Panc1 (cell line): ENCODE data around the gene IFT80. TPM values are rescaled to one million over a fixed set of nuclear protein-coding genes. Genes with fewer than 3 reads are reported as not detected.

ENCODE experiments used
- ATAC-seq: fragments of 200-7000 bp; cut with Tn5 transposase; 2 replicates; pipeline ENCODE4 v1.9.1; 2020; ENCODE audit warnings: mild to moderate bottlenecking, moderate library complexity
- BruUV-seq: library from RNA; stranded (reverse); fragments of 400-500 nt; replicated peaks from 2 replicates; lab custom pipeline; 2021; lab: Mats Ljungman, UMichigan
- CTCF ChIA-PET: fragments of 300-600 bp; sonication (Branson Sonifier 250); formaldehyde crosslinking; loops from one replicate; lab custom pipeline; 2022; ENCODE audit warnings: antibody characterized with exemption; lab: Charles Lee
- POLR2A ChIA-PET: fragments of 300-600 bp; sonication (Branson Sonifier 250); formaldehyde crosslinking; loops from one replicate; lab custom pipeline; 2022; ENCODE audit warnings: antibody characterized with exemption; lab: Charles Lee
- DNase-seq: peaks from one replicate; pipeline ENCODE4 v3.0.0-alpha.2; 2010; ENCODE audit warnings: low read depth, low spot score
- H3K27ac ChIP-seq: 2 replicates; pipeline ENCODE4 v1.5.1; 2011; ENCODE audit warnings: mild to moderate bottlenecking, low read length, inconsistent platforms
- H3K27me3 ChIP-seq: fragments of 200-500 bp; sonication (Bioruptor generic); 2 replicates; pipeline ENCODE4 v1.6.0; 2014; ENCODE audit warnings: low read length, inconsistent platforms; ENCODE audit not compliant: control insufficient read depth, insufficient read depth
- H3K36me3 ChIP-seq: fragments of 200-500 bp; sonication (Bioruptor generic); 2 replicates; pipeline ENCODE4 v1.5.1; 2014; ENCODE audit warnings: inconsistent platforms, mild to moderate bottlenecking, low read length, moderate library complexity; ENCODE audit not compliant: control insufficient read depth, insufficient read depth
- H3K4me1 ChIP-seq: 2 replicates; pipeline ENCODE4 v1.5.1; 2011; ENCODE audit warnings: inconsistent platforms, mild to moderate bottlenecking, low read length, moderate library complexity; ENCODE audit not compliant: control insufficient read depth, insufficient read depth
- H3K4me3 ChIP-seq, 2 experiments: 2 replicates each; pipeline ENCODE4 v1.5.1; 2011 to 2012; ENCODE audit warnings: low read depth in 2 of 2, low read length in 2 of 2, mild to moderate bottlenecking in 2 of 2, inconsistent platforms in 1 of 2, moderate library complexity in 1 of 2
- H3K9me3 ChIP-seq: fragments of 200-500 bp; sonication (Bioruptor generic); 2 replicates; pipeline ENCODE4 v1.5.1; 2014; ENCODE audit warnings: low read depth, mild to moderate bottlenecking, inconsistent platforms, low read length, moderate library complexity; ENCODE audit not compliant: control insufficient read depth, insufficient read depth
- CTCF ChIP-seq: fragments of 450-650 bp; IDR thresholded peaks from 2 replicates; pipeline ENCODE4 v1.5.1; 2017; ENCODE audit warnings: mild to moderate bottlenecking
- POLR2AphosphoS5 ChIP-seq: IDR thresholded peaks from 2 replicates; pipeline ENCODE4 v1.6.1; 2012; ENCODE audit warnings: mild to moderate bottlenecking, low read depth, low read length, moderate library complexity
- REST ChIP-seq, 2 experiments: IDR thresholded peaks; 2 replicates each; pipeline ENCODE4 v1.6.1; 2011 to 2012; ENCODE audit warnings: low read depth in 2 of 2, control low read depth in 1 of 2, low read length in 1 of 2, mild to moderate bottlenecking in 1 of 2, moderate library complexity in 1 of 2; ENCODE audit not compliant: insufficient read depth in 1 of 2
- SIN3A ChIP-seq: IDR thresholded peaks from 2 replicates; pipeline ENCODE4 v1.6.1; 2012; ENCODE audit warnings: low read depth, mild to moderate bottlenecking, low read length, moderate library complexity, borderline replicate concordance; ENCODE audit not compliant: insufficient read depth
- TCF7L2 ChIP-seq: IDR thresholded peaks from 2 replicates; pipeline ENCODE4 v1.6.1; 2011; ENCODE audit warnings: mild to moderate bottlenecking, low read depth, low read length, inconsistent platforms
- in situ Hi-C: cut with HindIII; loops from 2 replicates; pipeline ENCODE4 v1.10.0; 2016; ENCODE audit warnings: low sequenced_read_pairs, low pct_unique_long_range_greater_than_20kb
- intact Hi-C: fragments of 100-400 bp; cut with micrococcal nuclease; formaldehyde crosslinking; loops from one replicate; pipeline ENCODE4 v1.10.0; 2022; ENCODE audit not compliant: unreplicated experiment
- total RNA-seq: library from RNA; stranded (reverse); gene quantifications from one replicate; pipeline ENCODE4 v1.2.1, GENCODE V29; 2021; ENCODE audit not compliant: unreplicated experiment

IFT80 gene
- total RNA-seq, 1 experiment from 2014 or later: 35.1 TPM

DNA sequence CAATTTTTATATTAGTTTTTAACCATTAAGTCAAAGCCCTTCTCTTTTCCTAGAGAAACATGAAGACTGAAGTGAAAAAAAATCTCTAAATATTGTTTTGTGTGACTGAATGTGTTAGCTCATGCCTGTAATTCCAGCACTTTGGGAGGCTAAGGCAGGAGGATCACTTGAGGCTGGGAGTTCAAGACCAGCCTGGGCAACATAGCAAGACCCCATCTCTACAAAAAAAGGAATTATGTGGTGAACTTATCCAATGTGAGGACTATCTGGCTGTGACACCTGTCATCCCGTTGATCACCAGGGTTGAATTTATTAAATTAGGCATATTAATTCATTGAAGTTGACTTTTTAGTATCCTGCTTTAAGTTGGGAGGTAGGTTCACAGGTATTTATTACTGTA, 13.5 kb upstream of the IFT80 start:
- ChIA-PET CTCF (no interaction called here), POLR2A (no interaction called here)
- H3K4me3 ChIP-seq: no peak overlapping the region
- no TSS peak for BruUV-seq
- intact Hi-C loops: loop anchor here (5.0 kb wide), 2 partner anchors 250 to 380 kb away; no protein-coding TSS in a partner anchor
- DNase-seq (no peak), ATAC-seq (no peak)
- H3K36me3 ChIP-seq: peaks cover 77% of the 10 kb centered on the region
- H3K9me3 ChIP-seq: no peaks in the 10 kb centered on the region
- no peak overlapping the region for H3K27ac ChIP-seq
- in situ Hi-C loops: no loop called here
- H3K4me1 ChIP-seq: no peaks in the 10 kb centered on the region
- no peaks in the 10 kb centered on the region for H3K27me3 ChIP-seq
- TF ChIP-seq POLR2AphosphoS5: no peak
- TF ChIP-seq SIN3A: no peak
- no peak for TF ChIP-seq REST (IDR thresholded peaks at IDR 0.05; ENCODE audit: insufficient read depth in 1 of 2, low read depth in 2 of 2, low read length in 1 of 2)
- no peak for TF ChIP-seq CTCF
- TF ChIP-seq TCF7L2: no peak

GRCh38 chr3:160409812-160410610, 11.0 kb upstream of the IFT80 start:
- no peak overlapping the region; the same call in 1 of the 2 replicates for H3K27ac ChIP-seq
- no peak overlapping the region for H3K4me3 ChIP-seq
- peaks cover 74% of the 10 kb centered on the region for H3K36me3 ChIP-seq
- TF ChIP-seq SIN3A: no peak
- no peak; the same call in 1 of the 2 replicates for TF ChIP-seq POLR2AphosphoS5
- no peak for TF ChIP-seq TCF7L2
- no peak for TF ChIP-seq CTCF
- no peak for TF ChIP-seq REST (IDR thresholded peaks at IDR 0.05; ENCODE audit: insufficient read depth in 1 of 2, low read depth in 2 of 2, low read length in 1 of 2)
- peaks cover 4% of the 10 kb centered on the region; the same call in 1 of the 2 replicates for H3K4me1 ChIP-seq
- ChIA-PET POLR2A (interaction anchor here (0.6 kb wide), 2 partner anchors 18 to 1609 kb away, joined by 3 read pairs; no protein-coding TSS in a partner anchor), CTCF (interaction anchor here (0.7 kb wide), 1 partner anchor 247 kb away, joined by 8 read pairs; no protein-coding TSS in a partner anchor)
- ATAC-seq (peak; percentile 40), DNase-seq (no peak)
- intact Hi-C loops (loop anchor here (5.0 kb wide), 2 partner anchors 248 to 378 kb away; no protein-coding TSS in a partner anchor), in situ Hi-C loops (no loop called here)
- no TSS peak for BruUV-seq
- H3K9me3 ChIP-seq: no peaks in the 10 kb centered on the region
- no peaks in the 10 kb centered on the region for H3K27me3 ChIP-seq
